OCI-LY1 (cell line): ENCODE results near the gene NLRP6.

ENCODE experiments used
- CTCF ChIP-seq: fragments of 200-600 bp; sonication (generic), shearing (Covaris generic); IDR thresholded peaks from 2 replicates; pipeline ENCODE4 v1.5.1; 2017; ENCODE audit warnings: mild to moderate bottlenecking, antibody characterized with exemption, low read length, moderate library complexity, mixed read lengths
- EZH2 ChIP-seq: fragments of 200-600 bp; sonication (generic), shearing (Covaris generic); IDR thresholded peaks from 2 replicates; pipeline ENCODE4 v1.8.0; 2017; ENCODE audit warnings: borderline replicate concordance, mixed run types, mild to moderate bottlenecking, antibody characterized with exemption, low read length, moderate library complexity, mixed read lengths

- TF ChIP-seq EZH2 (no peak), CTCF (no peak)
Observed at GRCh38 chr11:325796-326591, 47.8 kb downstream of the NLRP6 start.
